CD4-positive, alpha-beta T cell treated with Interleukin-17A for 1 hour (primary cell): Measurements from ENCODE around the gene FBXO24.

ENCODE experiments used
- DNase-seq: peaks from one replicate; pipeline ENCODE4 v3.0.0-alpha.2; 2020

FBXO24 gene

DNA sequence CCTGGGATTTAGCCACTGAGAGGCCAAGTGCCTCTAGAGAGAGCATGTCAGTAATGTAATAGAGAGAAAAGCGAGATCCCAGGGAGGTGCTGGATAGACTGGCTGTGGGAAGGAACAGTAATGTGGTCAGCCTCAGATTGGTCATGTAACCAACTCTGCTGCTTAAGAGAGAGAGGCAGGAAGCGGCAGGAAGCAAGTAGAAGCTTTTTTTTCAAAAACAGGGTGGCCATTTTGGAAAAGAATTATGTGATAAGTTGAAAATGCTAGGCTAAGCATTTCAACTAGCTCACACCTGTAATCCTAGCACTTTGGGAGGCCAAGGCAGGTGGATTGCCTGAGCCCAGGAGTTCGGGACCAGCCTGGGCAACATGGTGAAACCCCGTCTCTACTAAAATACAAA, 12.3 kb downstream of the FBXO24 start:
- DNase-seq, result no peak

DNA sequence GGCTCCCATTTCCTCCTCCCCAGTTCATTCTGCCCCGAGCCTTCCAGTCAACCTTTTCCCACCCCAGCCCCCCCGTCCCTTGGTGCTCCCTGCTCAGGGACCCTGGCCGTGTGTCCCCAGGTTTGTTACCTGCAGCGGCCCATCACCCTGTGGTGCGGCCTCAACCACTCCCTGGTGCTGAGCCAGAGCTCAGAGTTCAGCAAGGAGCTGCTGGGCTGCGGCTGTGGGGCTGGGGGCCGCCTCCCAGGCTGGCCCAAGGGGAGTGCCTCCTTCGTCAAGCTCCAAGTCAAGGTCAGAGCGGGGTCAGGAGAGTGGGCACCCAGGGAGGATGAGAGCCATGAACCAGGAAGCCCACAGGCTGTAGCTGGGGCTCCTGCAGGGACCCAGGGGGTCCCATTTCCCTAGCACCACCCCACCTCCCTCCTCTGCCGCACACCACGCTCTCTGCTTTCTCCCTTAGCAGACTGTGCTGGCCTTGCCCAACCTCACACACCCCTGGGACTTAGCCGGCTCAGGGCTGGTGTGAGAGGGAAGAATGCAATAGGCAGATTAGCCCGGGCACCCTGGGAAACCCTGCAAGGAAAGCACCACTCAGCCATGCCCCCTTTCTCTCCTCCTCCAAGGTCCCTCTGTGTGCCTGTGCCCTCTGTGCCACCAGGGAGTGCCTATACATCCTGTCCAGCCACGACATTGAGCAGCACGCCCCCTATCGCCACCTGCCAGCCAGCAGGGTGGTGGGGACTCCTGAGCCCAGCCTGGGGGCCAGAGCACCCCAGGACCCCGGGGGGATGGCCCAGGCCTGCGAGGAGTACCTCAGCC, 14.0 kb downstream of the FBXO24 start:
- no peak for DNase-seq

DNA sequence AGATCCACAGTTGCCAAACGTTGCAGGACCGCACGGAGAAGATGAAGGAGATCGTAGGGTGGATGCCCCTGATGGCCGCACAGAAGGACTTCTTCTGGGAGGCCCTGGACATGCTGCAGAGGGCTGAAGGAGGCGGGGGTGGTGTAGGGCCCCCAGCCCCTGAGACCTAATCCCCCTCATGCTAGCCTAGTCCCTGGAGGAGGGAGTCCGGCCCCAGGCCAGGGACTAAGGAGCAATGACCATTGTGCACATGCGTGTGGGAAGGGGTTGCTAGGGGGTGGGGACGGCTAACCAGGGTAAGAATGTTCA, 14.6 kb downstream of the FBXO24 start:
- DNase-seq, result no peak

DNA sequence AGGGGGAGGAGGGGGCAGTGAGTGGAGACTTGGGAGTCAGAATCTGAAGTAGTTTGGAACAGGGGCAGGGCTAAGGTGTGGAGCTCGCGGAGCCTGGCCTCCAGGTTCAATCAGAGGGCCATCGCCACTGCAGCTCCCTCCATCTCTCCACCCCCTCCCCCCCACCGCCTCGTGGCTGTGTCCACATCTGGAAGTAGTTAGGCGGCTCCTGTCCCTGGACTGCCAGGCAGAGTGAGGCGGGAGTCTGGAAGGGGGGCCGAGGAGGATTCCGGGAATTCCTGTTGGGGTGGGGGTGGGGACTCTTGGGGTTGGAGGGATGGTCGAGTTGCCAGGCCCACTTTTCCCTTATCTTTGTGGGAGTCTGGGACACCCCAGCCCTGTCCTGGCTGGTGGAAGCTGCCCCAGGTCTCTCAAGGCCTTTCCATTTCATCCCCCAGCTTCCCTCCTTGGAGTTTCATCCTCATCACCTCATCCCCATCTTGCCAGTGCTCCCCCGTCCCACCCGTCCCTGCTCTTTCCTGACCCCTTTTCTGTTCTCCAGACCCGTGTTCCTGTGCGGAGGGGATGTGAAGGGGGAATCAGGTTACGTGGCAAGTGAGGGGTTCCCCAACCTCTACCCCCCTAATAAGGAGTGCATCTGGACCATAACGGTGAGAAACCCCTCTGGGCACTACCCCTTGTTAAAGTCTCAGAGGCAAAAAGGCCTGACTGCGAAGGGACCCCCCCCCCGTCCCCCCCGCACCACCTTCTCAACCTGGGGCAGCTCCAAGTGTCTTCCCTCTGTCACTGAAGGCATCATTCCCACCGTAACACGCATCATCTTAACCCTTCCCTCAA, 17.0 kb downstream of the FBXO24 start:
- DNase-seq, result no peak

DNA sequence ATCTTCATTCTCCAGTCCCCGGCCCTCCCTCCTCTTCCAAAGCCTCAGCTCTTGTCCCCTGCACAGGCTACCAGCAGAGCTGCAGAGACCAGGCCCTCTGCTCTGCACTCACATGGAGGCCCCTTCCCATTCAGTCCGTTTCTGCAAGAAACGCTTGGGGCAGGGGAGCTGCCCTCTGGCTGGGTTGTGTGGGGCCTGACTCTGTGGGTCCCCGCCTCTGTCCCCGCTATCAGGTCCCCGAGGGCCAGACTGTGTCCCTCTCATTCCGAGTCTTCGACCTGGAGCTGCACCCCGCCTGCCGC, 17.5 kb downstream of the FBXO24 start:
- no peak for DNase-seq

DNA sequence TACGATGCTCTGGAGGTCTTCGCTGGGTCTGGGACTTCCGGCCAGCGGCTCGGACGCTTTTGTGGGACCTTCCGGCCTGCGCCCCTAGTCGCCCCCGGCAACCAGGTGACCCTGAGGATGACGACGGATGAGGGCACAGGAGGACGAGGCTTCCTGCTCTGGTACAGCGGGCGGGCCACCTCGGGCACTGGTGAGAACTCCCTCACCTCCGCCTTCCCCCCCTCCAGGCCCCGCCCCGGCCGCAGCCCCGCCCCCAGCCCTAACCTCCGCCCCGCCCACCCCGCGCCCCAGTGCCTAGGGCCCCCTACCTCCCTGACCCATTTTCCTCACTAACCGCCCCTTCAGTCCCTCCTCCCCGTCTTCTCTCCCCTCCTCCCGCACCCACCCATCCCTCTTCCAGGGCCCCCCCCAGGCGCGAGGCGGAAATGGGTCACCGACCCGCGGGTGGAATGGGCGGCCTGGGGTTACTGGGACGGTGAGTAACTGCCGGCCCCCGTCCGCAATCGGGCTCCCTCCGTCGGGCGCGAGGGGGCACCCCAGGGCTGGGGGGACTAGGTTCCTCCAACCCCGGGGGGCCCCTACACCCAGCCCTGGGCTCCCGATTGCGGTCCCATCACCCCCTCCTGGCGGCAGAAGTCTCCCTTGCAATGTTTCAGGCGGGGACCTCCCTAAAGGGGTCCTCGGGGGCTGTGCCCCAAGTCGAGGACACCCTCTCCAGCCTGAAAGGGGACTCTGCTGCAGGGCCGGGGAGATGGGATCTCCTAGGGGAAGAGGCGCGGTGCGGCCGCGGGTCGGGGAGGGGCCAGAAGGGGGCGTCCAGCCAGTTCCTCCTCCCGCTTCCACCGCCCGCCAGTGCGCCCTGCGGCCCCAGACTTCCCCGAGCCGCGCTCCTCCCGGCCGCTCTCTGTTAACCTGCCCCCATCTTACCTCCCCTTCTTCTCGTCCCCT, 18.2 kb downstream of the FBXO24 start:
- DNase-seq, result peak; percentile 88

DNA sequence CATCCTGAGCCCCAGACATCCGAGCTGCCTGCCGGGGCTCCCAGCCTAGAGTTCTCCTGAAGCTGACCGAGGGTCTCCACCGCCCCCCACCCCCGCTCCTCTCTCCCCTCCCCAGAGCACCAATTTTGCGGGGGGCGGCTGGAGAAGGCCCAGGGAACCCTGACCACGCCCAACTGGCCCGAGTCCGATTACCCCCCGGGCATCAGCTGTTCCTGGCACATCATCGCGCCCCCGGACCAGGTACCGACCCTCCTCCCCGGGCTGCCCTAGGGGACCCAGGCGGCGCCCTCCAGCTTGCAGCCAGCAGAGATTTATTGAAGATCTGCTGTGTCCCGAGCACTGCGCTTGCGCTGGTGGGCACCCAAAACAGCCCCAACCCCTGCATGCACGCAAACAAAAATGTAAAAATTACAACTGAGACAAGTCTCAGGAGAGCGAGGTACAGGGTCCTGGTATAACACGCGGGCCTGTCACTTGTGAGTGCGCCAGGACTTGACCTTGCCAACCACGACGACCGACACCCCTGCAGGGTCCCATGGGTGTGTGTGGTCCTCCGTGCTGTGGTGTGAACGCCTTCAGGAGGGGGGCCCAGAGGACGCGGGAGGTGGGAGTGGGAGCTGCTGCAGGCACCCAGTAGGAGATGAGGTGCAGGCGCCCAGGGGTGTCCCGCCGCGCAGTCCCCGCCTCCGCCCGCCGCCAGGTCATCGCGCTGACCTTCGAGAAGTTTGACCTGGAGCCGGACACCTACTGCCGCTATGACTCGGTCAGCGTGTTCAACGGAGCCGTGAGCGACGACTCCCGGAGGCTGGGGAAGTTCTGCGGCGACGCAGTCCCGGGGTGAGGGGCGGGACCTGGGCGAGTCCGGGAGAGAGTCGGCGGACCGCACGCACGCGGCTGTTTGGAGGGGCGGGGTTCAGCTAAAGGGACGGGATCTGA, 19.1 kb downstream of the FBXO24 start:
- DNase-seq, result peak; percentile 39

DNA sequence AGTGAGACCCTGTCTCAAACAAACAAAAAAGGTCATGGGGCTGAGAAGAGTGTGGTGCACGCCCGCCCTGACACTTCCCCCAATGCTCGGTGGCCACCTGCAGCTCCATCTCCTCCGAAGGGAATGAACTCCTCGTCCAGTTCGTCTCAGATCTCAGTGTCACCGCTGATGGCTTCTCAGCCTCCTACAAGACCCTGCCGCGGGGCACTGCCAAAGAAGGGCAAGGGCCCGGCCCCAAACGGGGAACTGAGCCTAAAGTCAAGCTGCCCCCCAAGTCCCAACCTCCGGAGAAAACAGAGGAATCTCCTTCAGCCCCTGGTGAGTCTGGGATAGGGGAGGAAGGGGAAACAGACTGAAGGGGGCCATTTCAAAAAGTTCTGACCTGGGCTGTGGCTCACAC, 20.2 kb downstream of the FBXO24 start:
- no peak for DNase-seq

DNA sequence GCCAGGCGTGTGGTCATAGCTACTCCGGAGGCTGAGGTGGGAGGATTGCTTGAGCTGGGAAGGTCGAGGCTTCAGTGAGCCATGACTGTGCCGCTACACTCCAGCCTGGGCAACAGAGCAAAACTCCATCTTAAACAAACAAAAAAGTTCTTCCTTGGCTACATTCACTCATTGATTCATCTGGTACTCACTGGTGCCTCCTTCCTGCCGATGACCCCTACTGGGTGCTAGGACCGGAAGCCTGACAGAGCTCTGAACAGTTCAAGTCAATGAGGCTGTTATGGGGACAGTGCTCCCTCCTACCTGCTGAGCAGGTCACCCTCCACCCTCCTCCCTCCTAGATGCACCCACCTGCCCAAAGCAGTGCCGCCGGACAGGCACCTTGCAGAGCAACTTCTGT, 21.0 kb downstream of the FBXO24 start:
- DNase-seq, result no peak

DNA sequence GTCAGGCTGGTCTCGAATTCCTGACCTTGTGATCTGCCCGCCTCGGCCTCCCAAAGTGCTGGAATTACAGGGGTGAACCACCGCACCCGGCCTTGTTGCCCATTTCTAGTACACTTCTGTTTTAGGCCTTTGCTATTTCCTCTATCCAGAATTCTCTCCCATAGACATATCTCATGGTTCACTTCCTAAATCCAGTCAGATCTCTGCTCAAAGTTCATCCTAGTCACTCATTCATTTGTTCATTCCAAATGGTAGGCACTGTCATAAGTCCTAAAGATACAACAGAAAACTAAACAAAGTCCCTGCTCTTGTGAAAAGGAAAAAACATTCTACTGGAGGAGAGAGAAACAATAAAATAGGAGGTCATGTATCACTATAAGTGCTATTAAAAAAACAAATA, 23.8 kb downstream of the FBXO24 start:
- no peak for DNase-seq

DNA sequence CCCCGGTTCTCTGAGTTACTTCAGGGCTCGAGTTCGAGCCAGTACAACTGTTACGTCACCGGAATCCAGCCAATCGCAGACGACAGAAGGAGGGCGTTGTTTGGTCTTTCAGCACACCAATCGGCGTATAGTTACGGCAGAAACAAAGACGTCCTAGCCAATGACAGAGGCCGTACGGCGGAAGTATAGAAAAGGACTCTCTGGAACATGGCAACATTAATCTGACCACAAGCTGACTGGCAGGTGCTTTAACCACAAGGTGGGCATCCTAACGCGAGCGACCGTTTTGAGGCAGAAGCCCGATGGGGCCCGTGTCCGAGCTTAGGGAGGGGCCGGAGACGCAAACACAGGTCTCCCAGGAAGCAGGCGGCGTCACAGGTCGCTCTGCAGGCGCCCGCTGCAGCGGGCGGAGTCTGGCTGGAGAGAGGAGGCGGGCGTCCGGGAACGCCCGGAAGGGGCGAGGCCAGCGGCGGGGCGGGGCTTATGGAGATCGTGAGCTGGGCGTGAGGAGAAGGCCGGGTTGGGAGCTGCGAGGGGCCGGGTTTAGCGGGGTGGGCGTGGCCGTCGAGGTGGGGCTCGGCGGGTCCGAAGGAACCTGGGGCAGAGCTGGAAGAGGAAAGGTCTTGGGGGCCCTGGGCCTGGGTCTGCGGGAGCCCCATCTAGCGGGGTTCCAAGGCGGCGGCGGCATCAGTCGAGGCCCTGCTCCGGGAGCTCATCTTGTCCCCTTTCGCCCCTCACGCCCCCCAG, 26.0 kb downstream of the FBXO24 start, which contains the start of gene MOSPD3:
TSS of gene MOSPD3 (plus strand) at position 558 of the 747 bp plus-strand sequence. CDS start 252 bp downstream, outside the sequence.
- peak; percentile 98 for DNase-seq

DNA sequence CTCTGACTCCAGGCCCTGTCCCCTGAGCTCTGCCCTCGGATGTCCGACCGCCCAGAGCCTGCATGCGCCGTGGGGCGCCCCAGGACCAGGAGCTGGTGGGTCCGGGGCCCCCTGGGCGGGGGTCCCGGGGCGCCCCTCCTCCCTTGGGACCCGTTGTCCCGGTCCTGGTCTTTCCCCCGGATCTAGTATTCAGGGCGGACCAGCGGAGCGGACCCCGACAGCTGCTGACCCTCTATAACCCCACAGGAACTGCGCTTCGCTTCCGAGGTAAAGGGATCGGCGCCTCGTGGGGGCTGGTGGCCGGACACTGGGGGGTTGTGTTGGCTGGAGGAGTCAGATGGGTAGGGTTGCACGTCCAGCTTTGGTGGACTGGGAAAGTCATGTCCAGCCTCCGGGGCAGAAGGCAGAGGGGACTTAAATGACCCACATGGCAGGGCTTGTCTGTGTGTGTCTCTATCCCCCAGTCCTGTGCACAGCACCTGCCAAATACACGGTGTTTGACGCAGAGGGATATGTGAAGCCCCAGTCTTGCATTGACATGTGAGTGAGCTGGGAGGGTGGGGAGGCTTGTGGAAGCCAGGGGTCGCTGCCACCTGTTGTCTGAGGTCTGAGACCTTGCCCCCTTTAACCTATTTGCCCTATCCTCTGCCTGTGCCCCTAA, 26.7 kb downstream of the FBXO24 start:
- DNase-seq, result no peak

DNA sequence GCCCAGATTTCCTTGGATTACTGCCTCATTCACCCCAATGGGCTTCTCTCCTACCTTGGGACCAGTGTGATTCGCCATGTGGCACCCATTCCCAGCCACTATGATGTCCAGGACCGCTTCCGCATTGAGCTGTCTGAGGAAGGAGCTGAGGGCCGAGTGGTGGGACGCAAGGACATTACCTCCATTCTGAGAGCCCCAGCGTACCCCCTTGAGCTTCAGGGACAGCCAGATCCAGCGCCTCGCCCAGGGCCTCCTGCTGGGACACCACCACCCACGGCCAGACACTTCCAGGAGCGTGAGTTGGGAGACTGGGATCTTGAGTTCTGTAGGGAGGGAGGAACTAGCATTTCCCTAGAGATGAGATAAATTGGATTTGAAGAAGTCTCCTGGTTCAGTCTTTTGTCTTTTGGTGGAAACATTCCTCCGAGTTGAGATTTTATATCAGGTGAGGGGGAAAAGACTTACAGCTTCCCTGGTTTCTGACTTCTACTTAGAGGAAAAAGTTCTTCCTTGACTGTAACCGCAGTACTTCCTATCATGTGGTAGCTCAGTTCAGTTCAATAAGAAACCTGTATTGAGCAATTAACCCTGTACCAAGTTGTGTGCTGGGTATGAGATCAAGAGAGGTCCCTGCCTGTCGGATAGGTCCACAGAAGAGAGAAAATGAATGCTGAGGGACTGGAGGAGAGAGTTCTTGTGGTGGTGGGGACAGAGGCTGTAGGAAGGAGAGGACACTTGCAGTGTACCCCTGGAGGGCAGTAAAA, 27.5 kb downstream of the FBXO24 start:
- DNase-seq, result no peak

DNA sequence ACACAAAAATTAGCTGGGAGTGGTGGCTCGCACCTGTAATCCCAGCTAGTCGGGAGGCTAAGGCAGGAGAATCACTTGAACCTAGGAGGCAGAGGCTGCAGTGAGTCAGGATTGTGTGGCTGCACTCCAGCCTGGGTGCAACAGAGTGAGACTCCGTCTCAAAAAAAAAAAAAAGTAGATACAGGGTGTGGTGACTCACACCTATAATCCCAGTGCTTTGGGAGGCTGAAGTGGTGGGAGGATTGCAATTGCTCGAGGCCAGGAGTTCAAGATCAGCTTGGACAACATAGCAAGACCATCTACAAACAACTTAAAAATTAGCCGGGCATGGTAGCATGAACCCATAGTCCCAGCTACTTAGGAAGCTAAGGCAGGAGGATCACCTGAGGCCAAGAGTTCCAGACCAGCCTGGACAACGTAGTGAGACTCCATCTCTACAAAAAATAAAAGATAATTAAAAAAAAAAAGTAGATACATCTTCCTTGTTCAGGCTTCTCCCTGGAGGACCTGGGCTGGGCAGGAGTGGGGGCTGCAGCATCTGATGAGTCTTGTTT, 28.3 kb downstream of the FBXO24 start:
- DNase-seq, result no peak

DNA sequence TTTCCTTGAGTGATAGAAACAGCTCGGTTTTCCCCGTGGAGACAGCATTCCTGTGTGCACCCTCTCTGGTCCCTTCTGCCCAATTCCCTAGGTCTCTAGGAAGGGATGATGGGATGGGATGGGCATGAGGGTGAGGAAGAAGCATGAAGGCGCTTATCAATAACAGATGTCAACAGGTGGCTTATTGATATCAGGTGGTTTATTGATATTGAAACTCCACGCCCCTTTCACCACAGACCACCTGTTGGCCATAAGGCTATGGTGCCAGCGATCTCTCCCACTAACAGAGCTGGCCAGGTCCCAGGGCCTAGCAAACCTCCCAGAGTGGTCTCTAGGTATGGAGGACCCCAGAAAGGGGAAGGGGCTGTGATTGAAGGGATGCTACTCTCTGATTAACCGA, 34.1 kb downstream of the FBXO24 start:
- DNase-seq, result no peak

DNA sequence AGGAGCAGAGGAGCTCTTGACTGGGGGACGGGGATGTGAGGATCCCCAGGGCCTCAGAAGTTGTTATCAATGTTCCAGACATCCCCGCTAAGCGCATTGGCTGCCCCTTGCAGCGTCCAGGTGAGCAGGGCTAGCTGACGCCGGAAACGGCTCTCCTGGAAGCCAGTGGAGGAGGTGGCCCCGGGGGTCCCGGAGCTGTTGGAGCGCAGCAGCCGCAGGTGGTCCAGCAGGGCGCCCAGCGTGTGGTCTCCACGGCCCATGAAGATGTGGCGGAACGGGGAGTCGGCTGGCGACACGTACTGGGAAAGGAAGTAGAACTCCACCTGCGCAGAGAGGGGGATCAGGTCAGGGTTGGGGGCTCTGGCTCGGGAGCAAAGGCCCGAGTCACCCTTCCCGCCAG, 34.7 kb downstream of the FBXO24 start:
- DNase-seq, result no peak

DNA sequence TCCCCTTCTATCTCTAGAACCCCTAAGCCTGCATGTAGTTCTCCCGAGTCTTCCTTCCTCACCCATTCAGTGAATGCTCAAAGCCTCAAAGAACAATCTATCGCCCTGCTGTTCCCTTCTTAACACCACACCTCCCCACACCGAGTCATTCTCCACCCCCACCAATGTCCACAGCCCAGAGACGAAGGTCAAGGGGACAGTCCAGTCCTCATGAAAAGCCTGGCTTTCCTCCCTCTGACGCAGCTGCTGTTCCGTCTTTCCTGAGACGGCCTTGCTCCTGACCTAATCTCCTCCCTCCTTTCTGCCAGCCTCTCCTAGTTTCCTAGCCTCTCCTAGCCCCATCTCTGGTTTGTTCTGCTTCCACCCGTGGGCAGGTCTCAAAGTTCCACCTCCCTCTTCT, 35.4 kb downstream of the FBXO24 start:
- no peak for DNase-seq

DNA sequence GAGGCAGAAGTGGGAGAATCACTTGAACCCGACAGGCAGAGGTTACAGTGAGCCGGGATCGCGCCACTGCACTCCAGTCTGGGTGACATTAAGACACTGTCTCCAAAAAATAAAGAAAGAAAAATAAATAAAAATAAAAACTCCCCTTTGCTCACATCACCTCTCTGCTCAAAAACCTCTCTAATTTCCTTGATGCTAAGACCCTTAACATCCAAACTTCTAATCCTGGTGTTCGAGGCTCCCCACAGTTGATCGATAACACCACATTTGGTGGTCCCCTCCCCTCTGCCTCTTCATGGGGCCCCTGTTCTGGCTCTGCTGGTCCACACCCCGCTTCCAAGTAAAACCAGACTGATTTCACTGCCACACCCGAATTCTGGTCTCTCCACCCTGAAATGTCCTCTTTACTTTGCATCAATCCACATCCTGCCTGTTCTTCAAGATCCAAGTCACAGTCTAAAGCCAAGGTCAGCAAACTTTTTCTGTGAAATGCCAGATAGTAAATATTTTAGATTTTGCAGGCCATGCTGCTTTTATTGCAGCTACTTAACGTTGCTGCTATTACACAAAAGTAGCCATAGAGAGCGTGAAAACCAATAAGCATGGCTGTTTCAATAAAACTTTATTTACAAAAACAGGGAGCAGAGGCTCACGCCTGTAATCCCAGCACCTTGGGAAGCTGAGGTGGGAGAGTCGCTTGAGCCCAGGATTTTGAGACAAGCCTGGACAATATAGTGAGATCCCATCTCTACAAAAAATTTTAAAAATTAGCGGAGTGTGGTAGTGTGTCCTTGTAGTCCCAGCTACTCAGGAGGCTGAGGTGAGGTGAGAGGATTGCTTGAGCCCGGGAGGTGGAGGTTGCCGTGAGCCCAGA, 38.1 kb downstream of the FBXO24 start:
- DNase-seq, result no peak

DNA sequence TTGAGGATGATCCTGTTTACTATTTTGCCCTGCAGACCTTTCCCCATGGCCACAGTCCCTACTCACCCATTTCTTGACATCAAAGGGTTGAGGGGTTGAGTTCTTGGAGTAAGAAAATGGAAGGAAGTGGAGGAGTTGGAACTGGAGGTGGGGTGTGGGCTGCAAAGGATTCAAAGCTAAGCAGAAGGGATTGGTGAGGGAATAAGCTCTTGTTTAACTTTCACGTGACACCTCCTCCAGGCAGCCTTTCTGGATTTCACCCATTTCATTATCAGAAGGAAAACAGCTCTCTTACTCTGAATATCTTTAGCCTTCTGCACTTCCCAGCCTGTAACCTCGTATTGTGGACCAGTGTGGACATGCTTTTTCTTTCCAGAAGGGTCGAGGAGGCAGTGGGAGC, 39.9 kb downstream of the FBXO24 start:
- no peak for DNase-seq
